ENCODE data around the gene ALDH1A2.
"Not testable (repeated sequence)": the region's sequence is repeated elsewhere in the genome, so short reads cannot be mapped to it uniquely, and the experiment has no call there.

The ALDH1A2 gene

DNA sequence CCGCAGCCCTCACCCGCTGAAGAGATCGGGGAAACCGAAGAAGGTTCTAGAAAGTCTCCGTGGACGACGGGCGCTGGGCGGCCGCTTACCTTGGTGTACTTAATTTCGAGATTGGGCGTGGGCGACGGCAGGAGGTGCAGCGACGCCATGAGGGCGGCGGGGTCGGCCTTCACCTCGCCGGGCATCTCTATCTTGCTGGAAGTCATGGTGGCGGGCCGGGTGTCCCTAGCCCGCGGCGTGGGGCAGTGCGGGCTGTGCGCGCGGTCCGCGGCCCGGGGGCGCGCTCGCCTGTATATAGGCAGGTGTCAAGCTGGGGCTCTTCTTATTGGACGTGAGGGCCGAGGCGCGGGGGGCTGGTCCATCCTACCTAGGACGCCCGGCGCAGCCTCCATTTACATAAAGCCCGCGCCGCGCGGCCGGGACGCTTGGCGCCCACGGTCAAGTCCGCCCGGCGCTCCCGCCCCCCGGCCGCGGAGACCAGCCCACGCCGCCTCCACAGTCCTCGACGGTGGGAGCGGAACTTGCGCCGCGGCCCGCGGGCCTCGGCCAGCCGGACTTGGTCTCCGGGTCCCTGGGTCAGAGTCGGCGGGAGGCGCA, at the start of gene ALDH1A2:
ALDH1A2 (minus strand) TSS at position 267 of the 597 bp plus-strand sequence; CDS start at position 206, 61 bp downstream.
- DNase-seq, result no peak

DNA sequence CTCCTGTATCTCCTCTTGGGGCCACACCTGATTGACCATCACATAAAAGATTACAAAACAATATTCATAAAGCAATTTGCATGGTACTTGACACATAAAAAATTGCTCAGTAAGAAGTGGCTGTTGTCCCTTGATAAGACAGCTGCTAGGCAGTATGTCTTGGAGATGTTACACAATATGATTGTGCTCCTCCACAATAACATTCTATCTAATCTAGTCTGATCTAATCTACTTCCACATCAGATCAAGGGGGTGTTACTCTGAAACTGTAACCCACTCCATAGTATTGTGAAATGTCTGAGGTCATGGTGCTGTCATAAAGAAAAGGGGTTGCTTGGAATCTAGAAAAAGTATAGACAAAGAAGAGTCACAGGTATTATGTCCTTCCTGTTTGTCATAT, 49.3 kb upstream of the ALDH1A2 start:
- DNase-seq, result no peak

DNA sequence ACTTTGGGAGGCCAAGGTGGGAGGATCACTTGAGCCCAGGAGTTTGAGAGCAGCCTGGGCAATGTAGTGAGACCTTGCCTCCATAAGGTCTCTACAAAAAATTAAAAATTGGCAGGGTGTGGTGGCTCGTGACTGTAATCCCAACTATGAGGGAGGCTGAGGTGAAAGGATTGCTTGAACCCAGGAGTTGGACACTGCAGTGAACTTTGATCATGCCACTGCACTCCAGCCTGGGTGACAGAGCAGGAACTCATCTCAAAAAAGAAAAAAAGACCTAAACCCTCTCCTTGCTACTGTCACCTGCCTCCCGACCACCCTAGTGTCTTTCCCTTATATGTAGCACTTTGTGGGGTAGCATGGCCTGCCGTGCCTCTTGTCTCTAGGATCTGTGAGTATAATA, 48.9 kb upstream of the ALDH1A2 start:
- no peak for DNase-seq

DNA sequence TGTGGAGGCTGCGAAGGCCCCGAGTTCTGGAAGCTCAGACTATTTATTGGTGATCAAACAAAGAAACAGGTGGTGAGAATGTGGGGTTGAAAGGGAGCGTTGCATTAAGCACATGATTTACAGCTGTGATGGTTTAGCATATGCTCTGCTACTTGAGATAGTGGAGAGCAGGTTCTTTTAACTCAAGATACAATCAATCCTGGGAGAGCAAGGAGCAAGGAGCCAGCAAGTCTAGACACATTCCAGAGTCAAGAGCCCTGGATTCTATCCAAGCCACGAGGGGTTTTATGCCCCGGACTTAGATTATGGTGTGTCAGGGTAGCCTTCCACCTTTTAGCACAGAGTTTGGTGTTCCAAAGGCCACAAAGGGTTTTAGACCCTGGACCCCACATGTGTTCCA, 47.8 kb upstream of the ALDH1A2 start:
- DNase-seq, result not testable (repeated sequence)

DNA sequence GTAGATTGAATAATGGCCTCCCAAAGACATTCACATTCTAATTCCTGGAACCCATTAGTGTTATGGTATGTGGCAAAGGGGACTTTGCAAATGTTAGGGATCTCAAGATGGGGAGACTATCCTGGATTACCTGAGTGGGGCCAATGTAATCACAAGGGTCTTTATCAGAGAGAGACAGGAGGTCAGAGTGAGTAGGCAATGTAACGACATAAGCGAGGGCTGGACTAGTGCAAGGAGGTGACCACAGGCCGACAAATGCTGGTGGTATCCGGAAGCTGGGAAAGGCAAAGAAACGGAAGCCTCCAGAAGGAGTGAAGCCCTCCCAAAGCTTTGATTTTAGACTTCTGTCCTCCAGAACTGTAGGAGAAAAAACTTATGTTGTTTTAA, 46.2 kb upstream of the ALDH1A2 start:
- no peak for DNase-seq

DNA sequence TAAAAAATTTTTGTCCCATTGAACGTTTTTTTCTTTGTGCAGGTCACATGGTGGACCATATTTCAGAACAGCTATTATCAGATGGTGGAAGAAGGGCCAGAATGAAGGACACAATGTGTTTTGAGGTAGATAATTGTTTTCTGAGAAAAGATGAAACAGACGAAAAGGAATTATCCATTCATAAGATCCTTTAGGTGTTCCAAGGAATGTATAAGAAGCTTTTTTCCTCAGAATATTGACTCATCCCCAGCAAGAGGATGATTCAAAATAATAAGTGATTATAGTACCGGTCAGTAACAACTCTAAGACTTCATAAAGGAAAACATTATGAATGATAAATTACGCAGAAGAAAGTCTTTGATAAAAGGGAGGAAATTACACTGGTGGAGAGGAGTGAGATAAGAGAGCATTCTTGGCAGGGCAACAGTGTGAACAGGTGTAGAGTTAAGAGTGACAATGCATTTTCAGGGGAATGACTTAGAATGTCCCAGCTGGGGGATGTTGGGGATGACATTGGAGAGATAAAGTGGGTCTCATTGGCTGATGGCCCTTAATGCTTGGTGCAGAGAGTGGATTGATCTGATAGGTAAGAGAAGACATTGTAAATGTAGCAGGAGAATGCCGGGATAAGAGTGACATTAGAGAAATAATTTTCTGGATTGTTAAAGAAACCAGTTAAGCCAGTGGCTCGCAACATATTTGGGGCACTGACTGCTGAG, 45.6 kb upstream of the ALDH1A2 start:
- DNase-seq, result no peak

DNA sequence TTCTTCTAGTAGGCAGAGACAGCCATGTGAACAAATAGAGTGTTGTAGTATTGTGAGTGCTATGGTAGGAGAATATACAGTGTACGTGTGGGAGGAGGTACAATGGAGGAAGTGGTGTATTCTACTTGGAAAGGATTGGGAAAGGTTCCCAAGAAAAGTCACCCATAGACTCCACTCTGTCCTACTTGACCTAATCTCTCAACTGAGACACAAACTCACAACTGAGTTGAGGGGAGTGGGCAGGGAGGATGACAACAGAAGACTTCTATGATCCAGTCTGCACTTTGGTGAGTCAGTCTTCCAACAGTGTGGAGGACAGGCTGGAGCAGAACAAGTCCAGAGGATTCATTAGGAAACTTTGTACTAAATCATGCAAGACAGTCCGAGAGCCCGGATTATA, 43.9 kb upstream of the ALDH1A2 start:
- no peak for DNase-seq

DNA sequence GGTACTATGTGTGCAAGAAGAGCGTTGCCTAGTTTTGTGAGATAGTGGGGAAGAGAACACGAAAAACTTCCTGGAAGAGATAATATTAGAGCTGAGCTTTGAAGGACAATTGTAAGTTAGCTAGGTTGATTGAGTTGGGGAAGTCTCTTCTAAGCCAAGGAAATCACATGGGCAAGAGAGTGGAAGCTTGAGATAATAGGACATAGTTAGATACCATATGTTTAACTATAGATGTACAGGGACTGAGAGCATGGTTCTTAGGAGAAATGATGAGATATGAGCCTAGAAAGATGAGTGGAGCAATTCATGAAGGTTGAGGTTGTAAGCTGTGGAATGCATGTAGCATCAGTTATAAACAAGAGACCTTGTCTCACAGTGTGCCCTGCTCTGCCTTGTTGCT, 42.6 kb upstream of the ALDH1A2 start:
- no peak for DNase-seq

DNA sequence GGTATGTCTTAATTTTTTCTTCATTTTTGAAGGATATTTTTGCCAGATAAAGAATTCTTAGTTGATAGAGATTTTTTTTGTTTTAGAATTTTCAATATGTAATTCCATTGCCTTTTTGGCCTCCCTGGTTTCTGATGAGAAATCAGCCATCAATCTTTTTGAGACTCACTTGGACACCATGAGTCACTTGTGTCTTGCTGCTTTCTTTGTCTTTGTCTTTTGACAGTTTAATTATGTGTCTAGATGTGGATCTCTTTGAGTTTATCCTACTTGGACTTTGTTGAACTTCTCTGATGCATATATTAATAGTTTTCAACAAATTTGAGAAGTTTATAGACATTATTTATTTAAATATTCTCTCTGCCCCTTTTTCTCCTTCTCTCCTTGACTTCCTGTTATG, 38.0 kb upstream of the ALDH1A2 start:
- DNase-seq, result no peak

DNA sequence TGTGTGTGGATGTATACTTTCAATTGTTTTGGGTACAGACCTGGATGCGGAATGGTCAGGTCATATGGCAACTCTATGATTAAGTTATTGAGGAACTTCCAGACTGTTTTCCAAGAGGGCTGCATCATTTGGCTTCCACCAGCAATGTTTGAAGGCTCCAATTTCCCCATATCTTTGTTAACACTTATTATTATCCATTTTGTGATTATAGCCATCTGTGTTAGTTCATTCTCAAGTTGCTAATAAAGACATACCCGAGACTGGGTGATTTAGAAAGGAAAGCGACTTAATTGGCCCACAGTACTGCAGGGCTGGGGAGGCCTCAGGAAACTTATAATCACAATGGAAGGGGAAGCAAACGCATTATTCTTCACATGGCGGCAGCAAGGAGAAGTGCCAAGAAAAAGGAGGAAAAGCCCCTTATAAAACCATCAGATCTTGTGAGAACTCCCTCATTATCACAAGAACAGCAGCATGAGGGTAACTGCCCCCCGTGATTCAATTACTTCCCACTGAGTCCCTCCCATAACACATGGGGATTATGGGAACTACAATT, 31.1 kb upstream of the ALDH1A2 start:
- DNase-seq, result no peak

DNA sequence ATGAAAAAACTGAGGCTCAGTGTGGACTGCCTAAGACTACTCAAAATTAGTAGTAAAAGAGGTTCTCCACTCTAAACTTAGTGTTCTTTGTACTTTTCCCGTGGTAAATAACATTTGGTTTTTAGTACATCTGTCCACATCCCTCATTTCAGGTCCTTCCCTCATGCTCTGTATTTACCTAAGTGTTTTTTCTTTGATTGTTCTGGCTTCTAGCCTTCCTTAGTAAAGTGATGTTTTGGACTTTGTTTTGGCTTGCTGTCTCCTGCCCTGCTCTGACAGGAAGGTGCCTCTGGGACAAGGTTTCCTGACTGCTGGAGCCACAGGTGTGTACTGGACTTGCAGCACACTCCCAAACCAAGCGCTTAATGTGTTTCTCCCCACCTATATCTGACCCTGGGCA, 29.9 kb upstream of the ALDH1A2 start:
- DNase-seq, result no peak

DNA sequence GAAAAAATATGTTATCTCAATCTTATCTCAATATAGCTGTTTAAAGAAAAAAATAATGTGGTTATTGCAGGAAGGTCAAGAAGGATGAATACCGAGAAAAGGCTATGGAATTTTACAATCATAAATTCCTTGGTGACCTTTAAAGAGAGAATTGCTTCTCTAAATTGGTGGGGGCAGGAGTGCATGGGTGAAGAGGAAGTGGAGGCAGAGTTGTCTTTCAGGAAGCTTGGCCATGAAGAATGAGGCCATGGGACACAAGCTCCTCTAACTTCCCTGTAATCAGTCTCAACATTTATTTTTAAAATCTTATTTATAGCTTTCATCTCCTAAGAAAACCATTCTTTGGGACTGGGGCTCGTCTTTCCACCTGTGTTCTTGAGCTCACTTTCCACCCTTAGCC, 22.4 kb upstream of the ALDH1A2 start:
- DNase-seq, result no peak

DNA sequence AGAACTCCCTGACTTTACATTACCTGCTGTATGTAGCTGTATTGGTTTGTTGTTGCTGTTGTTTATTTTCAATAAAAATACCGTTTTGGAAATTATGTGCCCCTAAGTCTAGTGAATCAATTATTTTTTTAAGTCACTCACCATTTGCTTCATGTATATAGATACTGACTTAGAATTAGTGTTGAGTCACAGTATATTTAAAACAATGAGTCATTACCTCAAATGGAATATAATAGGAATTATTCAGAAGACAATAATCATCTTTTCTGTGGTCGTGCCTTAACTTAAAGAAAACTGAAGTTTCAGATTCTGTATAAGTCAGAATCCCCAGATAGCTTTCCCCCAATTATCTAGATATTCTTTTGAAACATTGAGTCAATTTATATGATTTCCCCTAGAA, 21.0 kb upstream of the ALDH1A2 start:
- DNase-seq, result no peak

DNA sequence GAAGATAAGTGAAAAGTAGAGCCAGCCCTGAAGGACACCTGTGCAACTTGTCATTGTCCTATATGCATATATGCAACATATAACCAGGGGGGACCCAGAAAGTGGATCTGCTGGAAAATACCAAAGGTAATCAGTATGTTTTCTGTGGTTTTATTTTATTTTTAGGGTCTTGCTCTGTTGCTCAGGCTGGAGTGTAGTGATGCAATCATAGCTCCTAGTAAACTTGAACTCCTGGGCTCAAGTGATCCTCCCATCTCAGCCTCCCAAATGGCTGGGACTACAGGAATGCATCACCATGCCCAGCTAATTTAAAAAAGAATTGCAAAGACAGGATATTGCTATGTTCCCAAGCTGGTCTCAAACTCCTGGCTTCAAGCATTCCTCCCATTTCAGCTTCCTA, 18.0 kb upstream of the ALDH1A2 start:
- DNase-seq, result no peak

DNA sequence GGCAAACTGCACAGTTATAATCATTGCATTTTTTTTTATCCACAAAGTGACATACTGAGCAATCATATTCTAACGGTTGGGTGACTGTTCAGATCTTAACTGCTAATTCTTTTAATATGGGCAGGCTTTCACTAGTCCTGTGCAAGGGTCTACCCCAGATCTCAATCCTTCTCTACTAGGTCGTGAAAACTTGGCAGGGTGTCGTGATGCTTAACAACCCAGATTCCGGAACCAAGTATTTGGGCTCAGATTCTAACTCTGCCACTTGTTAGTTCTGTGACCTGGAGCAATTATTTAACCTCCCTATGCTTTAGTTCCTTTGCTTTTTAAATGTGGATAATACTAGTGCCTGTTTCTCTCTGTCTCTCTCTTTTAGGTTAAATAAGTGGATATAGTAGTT, 16.4 kb upstream of the ALDH1A2 start:
- DNase-seq, result no peak

DNA sequence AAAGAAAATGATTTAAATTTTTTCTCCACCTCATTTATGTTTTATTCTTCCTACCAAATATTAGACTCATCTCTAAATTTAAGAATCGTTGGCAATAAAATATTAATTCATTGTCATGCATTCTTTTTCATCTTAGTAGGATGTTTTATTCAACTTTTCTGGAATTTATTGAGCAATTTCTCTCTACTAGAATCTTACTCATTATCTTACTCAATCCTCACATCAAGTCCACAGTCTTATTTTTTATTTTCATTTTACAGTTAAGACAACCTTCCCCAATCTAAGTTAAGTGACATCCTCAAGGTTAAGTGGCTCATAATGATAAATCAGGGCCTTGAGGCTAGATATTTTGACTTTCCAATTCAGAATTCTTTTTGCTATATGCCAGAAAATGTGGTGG, 15.9 kb upstream of the ALDH1A2 start:
- no peak for DNase-seq

DNA sequence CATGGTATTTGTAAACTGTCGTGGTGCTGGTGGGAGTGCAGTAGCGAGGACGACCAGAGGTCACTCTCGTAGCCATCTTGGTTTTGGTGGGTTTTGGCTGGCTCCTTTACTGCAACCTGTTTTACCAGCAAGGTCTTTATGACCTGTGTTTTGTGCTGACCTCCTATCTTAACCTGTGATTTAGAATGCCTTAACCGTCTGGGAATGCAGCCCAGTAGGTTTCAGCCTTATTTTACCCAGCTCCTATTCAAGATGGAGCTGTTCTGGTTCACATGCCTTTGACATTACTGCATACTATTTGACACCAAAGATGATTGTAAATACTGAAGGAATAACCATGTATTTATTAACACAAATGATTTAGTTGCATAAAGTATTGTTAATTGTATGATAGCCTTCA, 15.4 kb upstream of the ALDH1A2 start:
- not testable (repeated sequence) for DNase-seq

DNA sequence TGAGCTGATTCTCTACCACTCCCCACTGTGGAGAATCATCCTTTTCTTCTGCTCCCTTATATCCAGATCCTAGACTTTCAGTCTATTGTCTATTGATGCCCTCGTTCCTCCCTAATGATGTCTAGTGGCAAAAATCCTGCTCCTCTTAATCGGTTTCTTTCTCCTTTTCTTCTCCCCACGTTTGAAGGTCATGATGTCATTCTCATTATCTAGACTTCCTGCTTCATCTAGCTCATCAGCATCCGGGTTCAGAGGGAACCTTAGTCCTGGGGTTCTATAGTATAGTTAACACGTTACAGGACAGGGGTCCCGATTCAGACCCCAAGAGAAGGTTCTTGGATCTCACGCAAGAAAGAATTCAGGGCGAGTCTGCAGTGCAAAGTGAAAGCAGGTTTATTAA, 14.9 kb upstream of the ALDH1A2 start:
- DNase-seq, result no peak

DNA sequence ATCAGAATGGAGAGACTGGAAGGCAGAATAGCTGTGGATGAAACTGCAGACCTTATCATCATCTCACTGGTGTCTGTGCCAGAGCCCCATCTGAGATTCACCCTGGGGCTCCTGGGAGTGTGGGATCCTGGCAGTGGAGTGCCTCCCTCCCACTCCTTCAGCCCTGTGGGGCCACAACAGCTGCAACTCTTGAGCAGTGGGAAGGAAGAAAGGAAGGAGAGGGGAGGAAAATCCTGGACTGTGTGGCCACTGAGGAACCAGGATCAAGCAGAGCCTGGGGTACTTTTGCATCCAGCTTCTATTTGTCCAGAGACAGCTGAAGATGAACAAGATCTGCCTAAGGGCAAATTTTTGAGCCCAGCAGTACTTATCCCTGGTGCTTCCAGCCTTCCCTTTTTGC, 13.1 kb upstream of the ALDH1A2 start:
- no peak for DNase-seq

DNA sequence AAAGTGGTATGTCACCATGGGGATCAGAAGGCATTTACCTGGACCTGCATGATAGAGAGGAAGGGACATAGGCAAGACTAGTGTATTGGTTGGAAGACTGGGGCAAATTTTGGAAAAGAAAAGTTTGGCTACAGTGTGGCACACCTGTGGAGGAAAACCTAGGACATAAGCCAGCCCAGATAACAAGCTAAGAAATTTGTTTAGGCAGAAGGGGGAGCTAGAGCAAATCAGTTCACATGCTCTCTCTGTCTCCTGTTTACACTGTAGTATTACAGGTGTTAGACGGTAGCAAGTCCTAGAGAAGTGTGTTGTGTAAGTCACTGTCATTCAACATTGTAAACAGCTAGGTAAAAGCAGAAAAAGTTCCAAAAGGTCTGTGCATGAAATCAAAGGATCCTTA, 11.9 kb upstream of the ALDH1A2 start:
- no peak for DNase-seq

DNA sequence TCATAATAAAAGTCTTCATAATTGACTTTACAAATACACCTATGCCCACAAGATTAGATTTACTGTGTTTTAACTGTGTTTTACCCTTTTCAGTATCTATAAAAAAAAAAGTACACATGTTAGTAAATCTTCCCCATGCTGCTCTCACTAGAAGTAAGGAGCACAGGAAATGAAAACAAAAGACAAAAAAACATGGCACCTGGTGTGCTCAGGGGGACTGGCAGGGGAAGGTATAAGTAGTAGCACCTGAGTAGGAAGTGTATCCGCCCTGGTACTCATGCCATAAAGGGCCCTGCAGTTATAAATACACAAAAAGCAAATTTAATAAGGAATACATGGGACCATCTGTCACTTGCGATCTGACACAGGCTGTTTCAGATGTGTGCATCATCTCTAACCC, 8.9 kb upstream of the ALDH1A2 start:
- no peak for DNase-seq

DNA sequence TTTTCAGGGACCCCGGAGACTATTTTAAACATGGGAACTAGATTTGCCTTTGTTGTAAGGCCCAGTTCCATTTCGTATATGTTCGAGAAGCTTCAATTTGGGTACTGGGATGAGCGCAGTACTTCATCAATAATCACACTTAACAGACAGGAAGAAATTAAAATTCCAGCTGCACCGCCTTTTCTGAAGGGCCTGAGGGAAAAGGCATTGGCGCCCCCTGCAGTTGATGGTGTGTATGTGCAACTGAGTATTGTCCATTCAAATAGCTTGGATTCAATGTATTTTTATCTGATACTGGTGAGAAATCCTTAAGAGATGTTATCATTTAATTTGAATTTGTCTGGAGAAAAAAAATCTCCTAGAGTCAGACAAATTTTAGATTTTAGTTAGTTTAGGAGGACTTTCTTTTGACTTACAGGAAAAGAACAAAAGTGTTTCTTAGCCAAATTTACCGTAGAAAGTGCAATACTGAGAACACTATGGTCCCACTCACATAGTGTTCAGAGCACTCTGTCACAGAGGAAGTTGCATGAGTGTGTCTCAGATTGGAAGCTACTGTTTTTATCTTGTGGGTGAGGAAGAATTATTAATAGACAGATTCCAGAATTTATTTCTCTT, 5.4 kb upstream of the ALDH1A2 start:
- DNase-seq, result peak; percentile 19

DNA sequence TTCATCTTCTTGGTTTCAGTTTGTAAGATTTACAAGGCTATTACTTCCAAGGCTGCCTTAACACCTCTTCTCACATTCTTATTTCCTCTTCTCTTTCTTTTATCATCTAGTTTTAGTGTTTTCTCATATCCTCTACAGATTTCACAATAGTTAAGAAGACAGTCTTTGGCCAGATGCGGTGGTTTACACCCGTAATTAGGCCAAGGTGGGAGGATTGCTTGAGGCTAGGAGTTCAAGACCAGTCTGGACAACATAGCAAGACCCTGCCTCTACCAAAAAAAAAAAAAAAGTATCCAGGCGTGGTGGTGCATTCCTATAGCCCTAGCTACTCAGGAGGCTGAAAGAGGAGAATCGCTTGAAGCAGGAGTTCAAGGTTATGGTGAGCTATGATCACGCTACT, 3.5 kb upstream of the ALDH1A2 start:
- DNase-seq, result no peak

Data from CD4-positive, alpha-beta T cell treated with Interleukin-4 for 4 hours (primary cell).